ENCODE data around the gene HS6ST3.

HS6ST3 gene

GRCh38 chr13:96165840-96166239, 75.9 kb downstream of the HS6ST3 start:
- ChIA-PET POLR2A (no interaction called here), CTCF (interaction anchor here (1.0 kb wide), 1 partner anchor 16 kb away, joined by 3 read pairs; no protein-coding TSS in a partner anchor)
- TF ChIP-seq CTCF (IDR thresholded peaks at IDR 0.05; ENCODE audit: control extremely low read depth, extremely low read depth, low read depth, missing control alignments): no peak
- DNase-seq (ENCODE audit: extremely low spot score): no peak

GRCh38 chr13:96172066-96172465, 82.2 kb downstream of the HS6ST3 start:
- ChIA-PET POLR2A (no interaction called here), CTCF (no interaction called here)
- no peak for DNase-seq (ENCODE audit: extremely low spot score)
- TF ChIP-seq CTCF (IDR thresholded peaks at IDR 0.05; ENCODE audit: control extremely low read depth, extremely low read depth, low read depth, missing control alignments): no peak

GRCh38 chr13:96178759-96179158, 88.9 kb downstream of the HS6ST3 start:
- CTCF ChIA-PET: no interaction called here

GRCh38 chr13:96179309-96179708, 89.4 kb downstream of the HS6ST3 start:
- no peak for DNase-seq (ENCODE audit: extremely low spot score)
- CTCF ChIA-PET: no interaction called here
- POLR2A ChIA-PET: no interaction called here
- no peak for TF ChIP-seq CTCF (IDR thresholded peaks at IDR 0.05; ENCODE audit: control extremely low read depth, extremely low read depth, low read depth, missing control alignments)

More at GRCh38 chr13:96178759-96179158, 88.9 kb downstream of the HS6ST3 start:
- no peak for DNase-seq (ENCODE audit: extremely low spot score)
- POLR2A ChIA-PET: no interaction called here
- TF ChIP-seq CTCF (IDR thresholded peaks at IDR 0.05; ENCODE audit: control extremely low read depth, extremely low read depth, low read depth, missing control alignments): no peak

GRCh38 chr13:96181911-96182310, 92.0 kb downstream of the HS6ST3 start:
- ChIA-PET CTCF (interaction anchor here (0.8 kb wide), 1 partner anchor 16 kb away, joined by 3 read pairs; no protein-coding TSS in a partner anchor), POLR2A (no interaction called here)
- DNase-seq (ENCODE audit: extremely low spot score): no peak
- no peak for TF ChIP-seq CTCF (IDR thresholded peaks at IDR 0.05; ENCODE audit: control extremely low read depth, extremely low read depth, low read depth, missing control alignments)

GRCh38 chr13:96185818-96186217, 95.9 kb downstream of the HS6ST3 start:
- CTCF ChIA-PET: interaction anchor here (0.8 kb wide), 1 partner anchor 106 kb away, joined by 3 read pairs; no protein-coding TSS in a partner anchor
- DNase-seq (ENCODE audit: extremely low spot score): no peak
- POLR2A ChIA-PET: no interaction called here
- no peak for TF ChIP-seq CTCF (IDR thresholded peaks at IDR 0.05; ENCODE audit: control extremely low read depth, extremely low read depth, low read depth, missing control alignments)

- CTCF ChIA-PET: interaction anchor here (0.7 to 0.8 kb wide), 2 partner anchors 27 to 171 kb away, joined by 3 read pairs; no protein-coding TSS in a partner anchor
- TF ChIP-seq CTCF (IDR thresholded peaks at IDR 0.05; ENCODE audit: control extremely low read depth, extremely low read depth, low read depth, missing control alignments): no peak
- POLR2A ChIA-PET: no interaction called here
- no peak for DNase-seq (ENCODE audit: extremely low spot score)
Observed at GRCh38 chr13:96191367-96191766, 101.5 kb downstream of the HS6ST3 start.

Measured in GM10248 (cell line).